ENCODE data around the gene TRIM62.

The TRIM62 gene

DNA sequence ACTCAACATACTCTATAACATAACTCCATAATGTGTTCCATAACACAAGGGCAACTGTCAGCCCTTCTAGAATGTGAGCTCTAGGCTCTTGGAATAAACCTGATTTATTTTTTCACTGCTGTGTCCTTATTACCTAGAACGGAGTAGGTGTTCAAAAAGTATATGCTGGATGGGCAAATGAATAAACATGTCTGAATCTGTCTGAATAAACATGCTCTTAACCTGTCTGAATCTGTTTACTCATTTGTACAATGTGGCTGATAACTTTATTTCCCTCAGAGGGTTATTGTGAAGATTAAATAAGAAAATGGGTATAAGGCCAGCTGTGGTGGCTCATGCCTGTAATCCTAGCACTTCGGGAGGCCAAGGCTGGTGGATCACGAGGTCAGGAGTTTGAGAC, 58.6 kb downstream of the TRIM62 start:
- TF ChIP-seq POLR2AphosphoS5 (IDR thresholded peaks at IDR 0.05; ENCODE audit: low read depth, low read length) (no peak), FOXP2 (optimal IDR thresholded peaks at IDR 0.05; ENCODE audit: borderline replicate concordance, extremely low read depth, extremely low read length, insufficient read depth) (no peak), SIN3A (IDR thresholded peaks at IDR 0.05; ENCODE audit: borderline replicate concordance, insufficient read depth, low read length) (no peak), TAF1 (IDR thresholded peaks at IDR 0.05; ENCODE audit: borderline replicate concordance, insufficient read depth, low read length) (no peak)
- TF ChIP-seq, protein P1, sequence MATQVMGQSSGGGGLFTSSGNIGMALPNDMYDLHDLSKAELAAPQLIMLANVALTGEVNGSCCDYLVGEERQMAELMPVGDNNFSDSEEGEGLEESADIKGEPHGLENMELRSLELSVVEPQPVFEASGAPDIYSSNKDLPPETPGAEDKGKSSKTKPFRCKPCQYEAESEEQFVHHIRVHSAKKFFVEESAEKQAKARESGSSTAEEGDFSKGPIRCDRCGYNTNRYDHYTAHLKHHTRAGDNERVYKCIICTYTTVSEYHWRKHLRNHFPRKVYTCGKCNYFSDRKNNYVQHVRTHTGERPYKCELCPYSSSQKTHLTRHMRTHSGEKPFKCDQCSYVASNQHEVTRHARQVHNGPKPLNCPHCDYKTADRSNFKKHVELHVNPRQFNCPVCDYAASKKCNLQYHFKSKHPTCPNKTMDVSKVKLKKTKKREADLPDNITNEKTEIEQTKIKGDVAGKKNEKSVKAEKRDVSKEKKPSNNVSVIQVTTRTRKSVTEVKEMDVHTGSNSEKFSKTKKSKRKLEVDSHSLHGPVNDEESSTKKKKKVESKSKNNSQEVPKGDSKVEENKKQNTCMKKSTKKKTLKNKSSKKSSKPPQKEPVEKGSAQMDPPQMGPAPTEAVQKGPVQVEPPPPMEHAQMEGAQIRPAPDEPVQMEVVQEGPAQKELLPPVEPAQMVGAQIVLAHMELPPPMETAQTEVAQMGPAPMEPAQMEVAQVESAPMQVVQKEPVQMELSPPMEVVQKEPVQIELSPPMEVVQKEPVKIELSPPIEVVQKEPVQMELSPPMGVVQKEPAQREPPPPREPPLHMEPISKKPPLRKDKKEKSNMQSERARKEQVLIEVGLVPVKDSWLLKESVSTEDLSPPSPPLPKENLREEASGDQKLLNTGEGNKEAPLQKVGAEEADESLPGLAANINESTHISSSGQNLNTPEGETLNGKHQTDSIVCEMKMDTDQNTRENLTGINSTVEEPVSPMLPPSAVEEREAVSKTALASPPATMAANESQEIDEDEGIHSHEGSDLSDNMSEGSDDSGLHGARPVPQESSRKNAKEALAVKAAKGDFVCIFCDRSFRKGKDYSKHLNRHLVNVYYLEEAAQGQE (IDR thresholded peaks at IDR 0.05; ENCODE audit: insufficient read depth in 1 of 2, low read depth in 2 of 2, low read length in 2 of 2): no peak

DNA sequence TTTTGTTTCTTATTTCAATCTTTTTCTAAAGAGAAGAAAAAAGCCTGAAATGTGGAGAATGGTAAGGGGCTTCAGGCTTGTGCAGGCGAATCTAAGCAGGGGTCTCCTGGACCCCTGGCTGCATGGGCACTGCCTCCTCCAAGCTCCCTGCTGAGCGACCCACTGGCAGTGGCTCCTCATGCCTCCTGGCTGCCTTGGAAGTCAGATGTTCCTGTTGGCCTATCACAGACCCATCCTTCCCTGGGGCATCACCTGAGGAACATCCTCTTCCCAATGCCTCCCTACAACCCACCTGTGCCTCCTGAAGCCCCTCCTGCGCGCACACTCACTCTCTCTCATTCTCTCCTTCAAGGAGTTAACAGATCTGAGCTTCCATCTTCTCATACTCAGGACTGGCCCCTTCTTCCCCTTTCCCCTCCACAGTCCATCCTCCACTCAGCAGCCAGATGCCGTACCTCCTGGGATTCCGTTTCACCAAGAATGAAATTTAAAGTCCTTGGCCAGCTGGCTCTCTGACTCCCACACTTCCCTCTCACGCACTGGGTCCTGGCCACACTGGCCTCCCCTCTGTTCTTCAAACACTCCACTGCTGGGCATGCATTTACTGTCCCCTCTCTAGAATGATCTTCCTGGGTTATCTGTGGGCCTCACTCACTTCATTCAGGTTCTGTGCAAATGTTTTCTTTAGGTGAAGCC, 59.2 kb downstream of the TRIM62 start:
- TF ChIP-seq SIN3A (IDR thresholded peaks at IDR 0.05; ENCODE audit: borderline replicate concordance, insufficient read depth, low read length) (no peak), POLR2AphosphoS5 (IDR thresholded peaks at IDR 0.05; ENCODE audit: low read depth, low read length) (no peak), TAF1 (IDR thresholded peaks at IDR 0.05; ENCODE audit: borderline replicate concordance, insufficient read depth, low read length) (no peak), FOXP2 (optimal IDR thresholded peaks at IDR 0.05; ENCODE audit: borderline replicate concordance, extremely low read depth, extremely low read length, insufficient read depth) (no peak)
- TF ChIP-seq, protein P1 (IDR thresholded peaks at IDR 0.05; ENCODE audit: insufficient read depth in 1 of 2, low read depth in 2 of 2, low read length in 2 of 2): no peak

DNA sequence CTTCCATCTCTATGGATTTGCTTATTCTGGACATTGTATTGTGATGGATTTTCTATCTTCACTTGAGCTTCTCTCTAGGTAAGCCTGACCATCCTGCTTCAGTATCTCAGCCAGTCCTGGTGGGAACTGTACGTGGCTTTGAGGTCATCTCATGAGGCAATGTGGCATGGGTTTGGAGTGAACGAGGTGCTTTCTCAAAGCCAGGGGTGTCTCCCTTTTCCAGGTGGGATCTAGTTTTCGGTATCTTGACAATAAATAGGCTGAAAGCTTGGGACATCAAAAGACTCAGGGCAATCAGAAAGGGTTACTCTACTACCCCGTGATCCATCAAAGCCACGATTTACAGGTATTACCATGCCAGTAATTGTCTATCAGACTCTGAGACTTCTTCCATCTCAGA, 60.1 kb downstream of the TRIM62 start:
- TF ChIP-seq, protein P1 (IDR thresholded peaks at IDR 0.05; ENCODE audit: insufficient read depth in 1 of 2, low read depth in 2 of 2, low read length in 2 of 2): no peak
- TF ChIP-seq TAF1 (IDR thresholded peaks at IDR 0.05; ENCODE audit: borderline replicate concordance, insufficient read depth, low read length) (no peak), POLR2AphosphoS5 (IDR thresholded peaks at IDR 0.05; ENCODE audit: low read depth, low read length) (no peak), SIN3A (IDR thresholded peaks at IDR 0.05; ENCODE audit: borderline replicate concordance, insufficient read depth, low read length) (no peak), FOXP2 (optimal IDR thresholded peaks at IDR 0.05; ENCODE audit: borderline replicate concordance, extremely low read depth, extremely low read length, insufficient read depth) (no peak)

DNA sequence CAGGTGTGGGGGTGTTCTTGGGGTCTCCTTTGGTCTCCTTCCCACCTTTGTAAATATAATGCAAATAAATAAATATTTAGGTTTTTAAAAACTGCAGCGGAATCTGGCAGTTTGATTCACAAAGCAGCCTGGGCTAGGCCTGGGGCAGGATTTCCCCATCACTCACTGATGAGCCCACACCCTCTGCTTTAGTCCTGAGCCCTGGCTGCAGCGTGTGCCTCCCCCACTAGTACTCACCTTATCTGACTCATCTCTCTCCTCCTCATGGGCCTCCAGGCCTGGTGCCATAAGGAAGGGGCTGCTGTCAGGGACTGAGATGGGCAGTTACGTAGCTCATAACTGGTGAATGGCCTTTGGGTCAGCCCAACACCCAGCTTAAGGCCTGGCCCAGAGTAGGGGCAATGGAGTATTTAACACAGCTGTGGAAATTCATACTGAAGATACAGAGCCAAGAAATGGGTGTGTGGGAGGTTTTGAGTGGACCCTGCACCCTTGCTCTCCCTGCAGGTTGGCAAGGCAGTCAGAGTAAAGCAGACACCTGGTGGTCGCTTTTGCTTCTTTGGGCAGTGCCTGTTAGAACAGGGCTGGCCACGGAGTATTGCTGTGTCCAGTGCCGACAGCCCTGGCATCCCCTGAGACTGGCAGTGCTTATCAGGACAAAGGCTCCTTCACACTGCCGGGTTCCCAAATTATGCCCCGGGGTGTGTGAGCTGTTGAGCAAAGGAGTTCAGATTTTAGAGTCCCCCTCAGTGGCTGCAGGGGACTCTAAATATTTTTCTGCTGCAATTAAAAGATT, 61.2 kb downstream of the TRIM62 start:
- TF ChIP-seq, protein P1 (IDR thresholded peaks at IDR 0.05; ENCODE audit: insufficient read depth in 1 of 2, low read depth in 2 of 2, low read length in 2 of 2): no peak
- TF ChIP-seq FOXP2 (optimal IDR thresholded peaks at IDR 0.05; ENCODE audit: borderline replicate concordance, extremely low read depth, extremely low read length, insufficient read depth): no peak
- TF ChIP-seq POLR2AphosphoS5 (IDR thresholded peaks at IDR 0.05; ENCODE audit: low read depth, low read length): no peak
- no peak for TF ChIP-seq TAF1 (IDR thresholded peaks at IDR 0.05; ENCODE audit: borderline replicate concordance, insufficient read depth, low read length)
- TF ChIP-seq SIN3A (IDR thresholded peaks at IDR 0.05; ENCODE audit: borderline replicate concordance, insufficient read depth, low read length): no peak
